ENCODE data around the gene ORM2. TPM values are rescaled to one million over a fixed set of nuclear protein-coding genes. Genes with fewer than 3 reads are reported as not detected.

Gene ORM2
- total and polyA plus RNA-seq, 9 donors = 0.33 to 0.40 (median 0.36) TPM; not detected in 6

DNA sequence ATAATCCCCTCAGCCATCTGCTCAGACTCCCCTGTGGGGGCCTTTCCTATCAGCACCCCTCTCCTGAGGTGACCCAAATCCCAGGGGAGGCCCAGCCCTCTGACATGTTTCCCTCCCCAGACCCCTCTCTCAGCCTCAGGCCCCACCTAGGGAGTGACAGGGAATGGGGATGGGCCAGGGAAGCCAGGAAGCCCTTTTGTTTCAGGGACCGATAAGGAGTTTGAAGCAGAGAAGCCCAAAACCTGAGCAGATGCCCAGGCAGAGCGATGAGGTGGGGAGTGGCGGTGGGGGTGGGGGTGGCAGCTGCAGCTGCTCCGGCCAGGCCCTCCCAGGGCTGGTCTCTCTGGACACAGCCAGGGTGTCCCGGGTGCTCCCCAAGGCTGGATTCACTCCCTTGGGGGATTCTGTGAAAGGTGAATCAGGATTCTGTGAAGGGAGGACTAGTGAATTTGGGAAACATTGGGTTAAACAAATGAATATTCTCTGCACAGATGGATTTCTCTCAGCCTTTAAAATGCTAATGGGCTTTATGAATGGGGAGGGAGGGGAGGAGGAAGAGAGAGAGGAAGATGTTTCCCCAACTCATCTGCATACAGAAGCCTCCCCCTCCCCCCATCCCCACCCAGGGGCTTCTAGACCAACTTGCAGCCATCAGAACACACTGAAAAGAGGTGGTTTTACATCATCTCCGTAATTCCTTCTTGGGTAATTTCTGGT, 40.7 kb downstream of the ORM2 start:
- H3K27me3 ChIP-seq (ENCODE audit: control insufficient read depth, insufficient read depth, low read length) = no peaks in the 10 kb centered on the region
- H3K4me1 ChIP-seq (ENCODE audit: control insufficient read depth, insufficient read depth, low read length) = peaks cover 36% of the 10 kb centered on the region
- no peak for DNase-seq
- WGBS (ENCODE audit: insufficient coverage) = 64% methylated on average over 3 of the region's 6 CpGs
- no peaks in the 10 kb centered on the region for H3K9me3 ChIP-seq (replicated peaks; ENCODE audit: control insufficient read depth, low read depth, low read length)
- H3K4me3 ChIP-seq (ENCODE audit: low read length) = no peak overlapping the region
- no peak overlapping the region for H3K27ac ChIP-seq (ENCODE audit: low read length)
- H3K36me3 ChIP-seq (ENCODE audit: control insufficient read depth, insufficient read depth, low read length) = peaks cover 36% of the 10 kb centered on the region

DNA sequence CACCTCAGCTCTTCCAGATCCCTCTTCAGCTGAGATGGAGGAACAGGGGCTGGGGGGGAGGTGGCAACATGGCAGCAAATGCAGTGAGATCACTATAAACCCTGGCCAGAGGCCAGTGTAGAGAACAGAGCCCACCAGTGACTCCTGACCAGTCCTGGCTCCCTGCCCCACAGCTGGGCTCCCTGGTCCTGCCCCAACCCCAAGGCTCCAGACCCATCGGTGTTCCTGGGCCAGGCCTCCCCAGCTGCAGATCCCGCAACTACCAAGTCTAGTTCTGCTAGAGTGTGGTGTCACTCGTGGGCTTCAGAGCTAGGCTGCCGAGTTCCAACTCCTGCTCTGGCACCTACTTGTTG, 41.3 kb downstream of the ORM2 start:
- peaks cover 36% of the 10 kb centered on the region for H3K36me3 ChIP-seq (ENCODE audit: control insufficient read depth, insufficient read depth, low read length)
- no peaks in the 10 kb centered on the region for H3K9me3 ChIP-seq (replicated peaks; ENCODE audit: control insufficient read depth, low read depth, low read length)

DNA sequence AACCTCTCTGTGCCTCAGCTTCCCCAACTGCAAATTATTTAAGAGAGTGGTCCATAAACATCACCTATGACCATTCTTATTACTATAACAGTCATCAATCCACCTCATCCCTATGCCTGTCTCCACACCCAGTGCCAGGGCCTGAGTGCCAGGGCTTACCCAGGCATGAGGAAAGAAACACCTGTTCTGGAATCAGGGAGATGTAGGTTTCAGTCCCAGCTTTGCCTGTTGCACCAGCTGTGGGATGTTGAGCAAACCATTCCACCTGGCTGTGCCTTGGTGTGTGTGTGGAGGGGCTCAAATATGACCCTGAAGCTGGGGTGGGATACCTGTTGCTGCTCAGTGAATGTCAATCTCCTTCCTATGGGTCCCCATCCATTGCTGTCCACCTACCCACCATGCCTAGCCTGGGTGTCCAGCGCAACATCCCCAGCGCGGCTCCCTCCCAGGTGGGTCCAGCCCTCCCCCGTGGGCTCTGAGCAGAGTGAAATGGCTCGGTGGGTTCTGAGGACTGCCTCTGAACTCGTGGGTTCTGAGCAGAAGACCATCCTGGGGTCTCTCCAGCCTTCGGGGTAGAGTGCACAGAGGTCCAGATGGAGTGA, 41.8 kb downstream of the ORM2 start:
- Histone ChIP-seq H3K9me3 (replicated peaks; ENCODE audit: control insufficient read depth, low read depth, low read length) (no peaks in the 10 kb centered on the region), H3K27me3 (ENCODE audit: control insufficient read depth, insufficient read depth, low read length) (no peaks in the 10 kb centered on the region), H3K4me3 (ENCODE audit: low read length) (no peak overlapping the region), H3K4me1 (ENCODE audit: control insufficient read depth, insufficient read depth, low read length) (peaks cover 36% of the 10 kb centered on the region), H3K27ac (ENCODE audit: low read length) (no peak overlapping the region), H3K36me3 (ENCODE audit: control insufficient read depth, insufficient read depth, low read length) (peaks cover 39% of the 10 kb centered on the region)
- DNase-seq = no peak
- 78% methylated on average over 7 of the region's 7 CpGs for WGBS (ENCODE audit: insufficient coverage)

More for the DNA sequence above, 41.3 kb downstream of the ORM2 start:
- 77% methylated on average over 3 of the region's 4 CpGs for WGBS (ENCODE audit: insufficient coverage)
- Histone ChIP-seq H3K27ac (ENCODE audit: low read length) (no peak overlapping the region), H3K4me1 (ENCODE audit: control insufficient read depth, insufficient read depth, low read length) (peaks cover 36% of the 10 kb centered on the region), H3K27me3 (ENCODE audit: control insufficient read depth, insufficient read depth, low read length) (no peaks in the 10 kb centered on the region), H3K4me3 (ENCODE audit: low read length) (no peak overlapping the region)
- no peak for DNase-seq

DNA sequence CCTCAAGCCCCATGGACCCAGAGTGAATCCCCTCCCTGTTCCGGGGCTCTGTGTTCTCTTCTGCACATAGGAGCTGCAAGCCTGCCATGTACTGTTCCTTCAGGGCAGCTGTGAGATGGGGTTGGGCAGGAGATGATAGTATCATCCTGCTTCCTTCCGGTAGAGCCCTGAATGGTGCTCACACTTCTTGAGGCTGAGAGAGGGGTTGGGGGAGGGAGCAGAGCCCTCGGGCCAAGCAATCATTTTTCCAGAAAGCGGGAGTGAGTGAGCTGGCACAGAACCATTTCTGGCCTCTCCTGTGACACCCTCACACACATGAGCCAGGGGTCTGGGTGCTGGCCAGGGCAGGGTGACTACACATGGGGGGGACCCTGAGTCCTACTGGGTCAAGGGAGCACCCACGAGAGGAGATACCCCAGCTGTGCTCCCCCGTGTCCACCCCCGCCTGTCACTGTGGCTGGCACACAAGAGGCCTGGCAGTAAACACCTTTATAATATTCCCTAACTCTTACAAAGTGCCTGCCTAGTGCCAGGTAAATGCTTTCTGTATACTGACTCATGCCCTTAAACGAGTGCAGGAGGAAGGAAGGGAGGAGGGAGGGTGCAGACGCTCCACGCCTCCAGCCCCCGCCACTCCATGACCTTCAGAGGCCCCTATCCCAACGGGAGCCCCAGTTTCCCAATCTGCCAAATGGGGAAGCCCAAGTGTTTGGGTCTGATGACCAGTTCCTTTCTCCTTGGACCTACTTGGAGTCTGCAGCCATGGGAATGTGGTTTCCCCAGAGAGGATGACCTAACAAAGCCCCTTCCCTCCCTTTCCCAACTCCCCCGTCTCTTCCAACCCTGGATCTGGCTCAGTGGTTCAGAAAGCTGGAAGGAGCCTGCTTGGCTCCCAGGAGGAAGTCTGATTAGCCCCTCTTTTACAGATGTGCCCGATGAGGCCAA, 42.6 kb downstream of the ORM2 start:
- Histone ChIP-seq H3K4me3 (ENCODE audit: low read length) (no peak overlapping the region), H3K36me3 (ENCODE audit: control insufficient read depth, insufficient read depth, low read length) (peaks cover 44% of the 10 kb centered on the region), H3K4me1 (ENCODE audit: control insufficient read depth, insufficient read depth, low read length) (peaks cover 36% of the 10 kb centered on the region), H3K27me3 (ENCODE audit: control insufficient read depth, insufficient read depth, low read length) (no peaks in the 10 kb centered on the region), H3K27ac (ENCODE audit: low read length) (peak overlapping the region; percentile 35), H3K9me3 (replicated peaks; ENCODE audit: control insufficient read depth, low read depth, low read length) (no peaks in the 10 kb centered on the region)
- WGBS (ENCODE audit: insufficient coverage) = 11% methylated on average over 2 of the region's 14 CpGs
- DNase-seq = peak; percentile 49

DNA sequence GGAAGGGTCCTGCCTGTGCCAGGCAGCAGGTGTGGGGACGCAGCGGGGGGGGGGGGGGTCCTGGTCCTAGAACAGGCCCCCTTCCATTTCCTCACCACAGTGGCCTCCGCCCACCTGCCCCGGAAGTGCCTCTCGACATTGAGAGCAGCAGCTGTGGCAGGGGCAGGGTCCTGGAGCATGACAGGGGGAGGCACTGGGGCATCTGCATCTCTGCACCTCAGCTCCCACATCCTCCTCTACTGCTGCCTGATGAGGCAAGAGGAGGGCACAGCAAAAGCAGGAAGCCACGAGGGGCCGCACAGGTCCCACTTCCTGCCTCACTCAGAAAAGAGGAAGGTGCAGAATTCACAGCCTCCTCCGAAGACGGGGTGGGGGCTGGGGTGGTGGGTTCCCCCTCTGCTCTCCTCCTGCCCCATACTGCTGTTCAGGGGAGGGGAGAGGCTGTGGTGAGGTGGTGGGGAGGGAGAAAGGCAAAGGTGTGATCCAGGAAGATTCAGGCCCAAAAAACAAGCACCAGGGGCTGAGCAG, 43.3 kb downstream of the ORM2 start:
- Histone ChIP-seq H3K4me1 (ENCODE audit: control insufficient read depth, insufficient read depth, low read length) (peaks cover 36% of the 10 kb centered on the region), H3K27ac (ENCODE audit: low read length) (peak overlapping the region; percentile 35), H3K9me3 (replicated peaks; ENCODE audit: control insufficient read depth, low read depth, low read length) (no peaks in the 10 kb centered on the region), H3K4me3 (ENCODE audit: low read length) (no peak overlapping the region), H3K36me3 (ENCODE audit: control insufficient read depth, insufficient read depth, low read length) (peaks cover 43% of the 10 kb centered on the region), H3K27me3 (ENCODE audit: control insufficient read depth, insufficient read depth, low read length) (no peaks in the 10 kb centered on the region)
- peak; percentile 72 for DNase-seq
- WGBS (ENCODE audit: insufficient coverage) = 0% methylated on average over 1 of the region's 9 CpGs

DNA sequence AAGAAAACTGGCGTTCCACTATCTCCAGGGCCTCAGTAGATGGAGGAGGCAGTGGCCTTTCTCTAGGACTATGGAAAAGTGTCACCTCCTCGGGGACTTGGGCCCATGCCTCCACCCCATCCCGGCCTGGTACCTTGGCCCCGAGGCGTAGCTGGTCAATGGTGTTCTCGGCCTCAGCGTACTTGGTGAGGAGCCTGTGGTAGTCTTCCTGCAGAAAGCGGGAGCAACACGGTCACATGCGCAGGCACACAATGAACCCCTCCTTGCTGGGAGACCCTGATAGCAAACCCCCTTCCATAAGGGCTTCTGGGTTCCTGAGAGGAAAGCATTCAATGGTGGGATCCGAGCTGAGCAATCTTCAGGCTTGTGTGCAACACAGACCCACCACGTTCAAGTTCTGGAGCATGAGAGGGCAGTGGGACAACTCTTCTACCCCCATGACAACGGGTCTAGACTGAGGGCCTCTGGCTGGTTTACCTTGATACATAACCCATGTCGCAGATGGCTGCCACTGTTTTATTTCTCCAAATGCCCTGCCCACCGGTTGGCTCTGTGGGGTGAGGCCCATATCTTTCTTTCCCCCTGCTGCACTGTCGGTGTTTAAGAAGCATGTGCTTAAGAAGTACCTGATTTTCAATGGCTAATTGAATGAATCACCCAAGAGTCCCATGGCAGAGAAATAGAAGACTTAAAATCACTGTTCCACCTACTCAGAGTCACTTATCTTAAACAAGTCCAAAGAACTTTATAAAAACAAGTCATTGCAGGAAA, 44.5 kb downstream of the ORM2 start:
- H3K27ac ChIP-seq (ENCODE audit: low read length) = no peak overlapping the region
- H3K4me3 ChIP-seq (ENCODE audit: low read length) = no peak overlapping the region
- H3K36me3 ChIP-seq (ENCODE audit: control insufficient read depth, insufficient read depth, low read length) = peaks cover 42% of the 10 kb centered on the region
- no peak for DNase-seq
- no peaks in the 10 kb centered on the region for H3K9me3 ChIP-seq (replicated peaks; ENCODE audit: control insufficient read depth, low read depth, low read length)
- H3K4me1 ChIP-seq (ENCODE audit: control insufficient read depth, insufficient read depth, low read length) = peaks cover 36% of the 10 kb centered on the region
- no peaks in the 10 kb centered on the region for H3K27me3 ChIP-seq (ENCODE audit: control insufficient read depth, insufficient read depth, low read length)
- 91% methylated on average over 10 of the region's 16 CpGs for WGBS (ENCODE audit: insufficient coverage)

DNA sequence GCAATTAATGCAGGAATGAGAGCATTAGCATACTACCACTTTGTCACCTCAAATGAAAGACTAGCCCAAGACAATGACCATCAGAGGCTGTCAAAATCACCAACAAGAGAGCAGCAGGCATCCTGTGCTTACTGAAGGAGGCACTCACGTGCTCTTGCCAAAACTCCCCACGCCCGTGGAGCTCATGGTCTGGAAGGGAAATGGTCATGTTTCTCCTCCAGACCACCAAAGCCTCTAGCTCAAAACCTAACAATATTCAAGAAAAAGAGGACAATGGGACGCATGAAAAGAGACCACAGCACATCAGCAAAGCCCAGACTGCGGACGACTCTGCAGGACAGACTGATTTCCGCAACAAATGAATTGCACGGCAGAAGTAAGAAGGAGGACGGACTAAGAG, 45.3 kb downstream of the ORM2 start:
- Histone ChIP-seq H3K27ac (ENCODE audit: low read length) (no peak overlapping the region), H3K4me3 (ENCODE audit: low read length) (no peak overlapping the region), H3K27me3 (ENCODE audit: control insufficient read depth, insufficient read depth, low read length) (no peaks in the 10 kb centered on the region), H3K9me3 (replicated peaks; ENCODE audit: control insufficient read depth, low read depth, low read length) (no peaks in the 10 kb centered on the region), H3K4me1 (ENCODE audit: control insufficient read depth, insufficient read depth, low read length) (peaks cover 35% of the 10 kb centered on the region), H3K36me3 (ENCODE audit: control insufficient read depth, insufficient read depth, low read length) (peaks cover 44% of the 10 kb centered on the region)
- WGBS (ENCODE audit: insufficient coverage) = 83% methylated on average over 6 of the region's 9 CpGs
- no peak for DNase-seq

DNA sequence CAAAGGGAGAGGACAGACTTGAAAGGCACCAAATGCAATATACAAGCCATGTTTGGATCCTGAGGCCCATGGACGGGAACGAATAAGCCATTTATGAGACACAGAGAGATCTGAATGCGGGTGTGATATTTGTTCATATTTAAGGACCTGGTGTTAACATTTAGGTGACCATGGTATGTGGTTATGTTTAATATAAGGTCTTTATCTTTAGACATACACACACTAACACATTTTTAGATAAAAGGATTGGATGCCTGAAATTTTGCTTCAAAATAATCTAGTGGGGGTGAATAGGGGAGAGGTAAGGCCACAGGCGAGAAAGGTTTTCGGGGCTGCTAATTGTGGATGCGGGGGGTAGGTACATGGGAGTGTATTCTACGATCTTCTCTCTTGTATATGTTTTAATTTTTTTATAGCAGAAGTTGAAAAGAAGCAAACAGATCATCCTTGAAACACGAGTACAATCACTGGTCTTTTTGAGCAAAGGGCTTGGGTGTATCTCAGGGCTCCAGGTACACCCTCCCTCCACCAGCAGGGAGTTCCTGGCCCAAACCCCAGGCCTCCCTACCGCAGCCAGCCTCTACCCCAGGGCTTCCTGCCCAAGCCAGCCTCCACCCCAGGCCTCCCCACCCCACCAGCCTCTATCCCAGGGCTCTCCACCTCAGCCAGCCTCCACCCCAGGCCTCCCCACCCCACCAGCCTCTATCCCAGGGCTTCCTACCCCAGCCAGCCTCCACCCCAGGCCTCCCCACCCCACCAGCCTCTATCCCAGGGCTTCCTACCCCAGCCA, 45.9 kb downstream of the ORM2 start:
- H3K4me3 ChIP-seq (ENCODE audit: low read length) = no peak overlapping the region
- H3K9me3 ChIP-seq (replicated peaks; ENCODE audit: control insufficient read depth, low read depth, low read length) = no peaks in the 10 kb centered on the region
- peaks cover 29% of the 10 kb centered on the region for H3K4me1 ChIP-seq (ENCODE audit: control insufficient read depth, insufficient read depth, low read length)
- no peaks in the 10 kb centered on the region for H3K27me3 ChIP-seq (ENCODE audit: control insufficient read depth, insufficient read depth, low read length)
- DNase-seq = no peak
- peaks cover 44% of the 10 kb centered on the region for H3K36me3 ChIP-seq (ENCODE audit: control insufficient read depth, insufficient read depth, low read length)
- 72% methylated on average over 4 of the region's 9 CpGs for whole genome bisulfite sequencing (ENCODE audit: insufficient coverage)
- no peak overlapping the region for H3K27ac ChIP-seq (ENCODE audit: low read length)

All from muscle of leg (tissue), 11 donors.